Adrenal gland (tissue), 5 donors: ENCODE results near the gene ALAS2.

ENCODE experiments used
- POLR2A ChIP-seq, 2 donors: fragments of 450-650 bp; IDR thresholded peaks; one replicate each; pipeline ENCODE4 v1.6.1; 2017; ENCODE audit warnings: antibody characterized with exemption in 2 of 2, mild to moderate bottlenecking in 2 of 2, moderate library complexity in 1 of 2
- TF ChIP-seq, protein P1 (sequence below), 6 experiments: fragments of 450-650 bp in 4 of 6; fragments of 200-600 bp in 2 of 6; sonication (generic) in 1 of 6; IDR thresholded peaks; 1 replicate in 5 of 6; 2 replicates in 1 of 6; pipeline versions ENCODE4 v1.5.1 to v1.8.0; 2016 to 2021; ENCODE audit warnings: antibody characterized with exemption in 6 of 6, mild to moderate bottlenecking in 2 of 6, moderate library complexity in 1 of 6
- donor health status: DM: no; HTN: no; CAD: no.

DNA sequence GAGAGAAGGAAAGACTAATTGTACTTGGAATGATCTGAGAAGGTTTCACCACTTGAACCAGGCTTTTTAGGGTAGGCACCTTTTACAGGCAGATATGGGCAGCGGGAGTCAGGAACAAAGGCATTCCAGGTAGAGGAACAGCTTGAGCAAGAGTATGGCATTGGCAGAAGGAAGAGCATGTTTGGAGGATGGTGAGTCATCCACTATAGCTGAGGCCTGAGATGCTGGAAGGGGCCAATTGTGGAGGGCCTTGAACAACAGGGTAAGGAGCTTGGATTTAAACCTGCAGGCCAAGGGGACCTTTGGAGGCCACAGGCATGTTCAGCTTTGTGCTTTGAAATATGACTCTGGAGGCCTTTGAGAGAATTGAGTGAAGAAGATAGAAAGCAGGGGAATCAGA lies 69.0 kb downstream of the ALAS2 start:
- TF ChIP-seq, protein P1, sequence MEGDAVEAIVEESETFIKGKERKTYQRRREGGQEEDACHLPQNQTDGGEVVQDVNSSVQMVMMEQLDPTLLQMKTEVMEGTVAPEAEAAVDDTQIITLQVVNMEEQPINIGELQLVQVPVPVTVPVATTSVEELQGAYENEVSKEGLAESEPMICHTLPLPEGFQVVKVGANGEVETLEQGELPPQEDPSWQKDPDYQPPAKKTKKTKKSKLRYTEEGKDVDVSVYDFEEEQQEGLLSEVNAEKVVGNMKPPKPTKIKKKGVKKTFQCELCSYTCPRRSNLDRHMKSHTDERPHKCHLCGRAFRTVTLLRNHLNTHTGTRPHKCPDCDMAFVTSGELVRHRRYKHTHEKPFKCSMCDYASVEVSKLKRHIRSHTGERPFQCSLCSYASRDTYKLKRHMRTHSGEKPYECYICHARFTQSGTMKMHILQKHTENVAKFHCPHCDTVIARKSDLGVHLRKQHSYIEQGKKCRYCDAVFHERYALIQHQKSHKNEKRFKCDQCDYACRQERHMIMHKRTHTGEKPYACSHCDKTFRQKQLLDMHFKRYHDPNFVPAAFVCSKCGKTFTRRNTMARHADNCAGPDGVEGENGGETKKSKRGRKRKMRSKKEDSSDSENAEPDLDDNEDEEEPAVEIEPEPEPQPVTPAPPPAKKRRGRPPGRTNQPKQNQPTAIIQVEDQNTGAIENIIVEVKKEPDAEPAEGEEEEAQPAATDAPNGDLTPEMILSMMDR (IDR thresholded peaks at IDR 0.05): no peak
- TF ChIP-seq POLR2A (IDR thresholded peaks at IDR 0.05): no peak
